UCSD-AML1 (cell line): ENCODE measurements around the gene MALT1.
"Not testable (repeated sequence)": the region's sequence is repeated elsewhere in the genome, so short reads cannot be mapped to it uniquely, and the experiment has no call there.

Source experiments
- DNase-seq: peaks from one replicate; lab custom pipeline; 2025; ENCODE audit not compliant: unreplicated experiment; lab: John Stamatoyannopoulos, UW

Gene MALT1

GRCh38 chr18:58732471-58732870 lies 61.2 kb downstream of the MALT1 start:
- no peak for DNase-seq

- DNase-seq = no peak
Observed at GRCh38 chr18:58733866-58734265, 62.6 kb downstream of the MALT1 start.

- DNase-seq = no peak
Observed at GRCh38 chr18:58738322-58738721, 67.1 kb downstream of the MALT1 start.

- no peak for DNase-seq
Observed at GRCh38 chr18:58745914-58746313, 74.6 kb downstream of the MALT1 start.

GRCh38 chr18:58748899-58749595 lies 77.8 kb downstream of the MALT1 start:
- no peak for DNase-seq

GRCh38 chr18:58753976-58754375 lies 82.7 kb downstream of the MALT1 start:
- DNase-seq = no peak

- peak; percentile 72 for DNase-seq
Observed at GRCh38 chr18:58754544-58755068, 83.3 kb downstream of the MALT1 start.

- no peak for DNase-seq
Observed at GRCh38 chr18:58755304-58756010, 84.2 kb downstream of the MALT1 start.

- no peak for DNase-seq
Observed at GRCh38 chr18:58756148-58756547, 84.9 kb downstream of the MALT1 start.

- no peak for DNase-seq
Observed at GRCh38 chr18:58756596-58757240, 85.5 kb downstream of the MALT1 start.

- DNase-seq = not testable (repeated sequence)
Observed at GRCh38 chr18:58757351-58757750, 86.1 kb downstream of the MALT1 start.

GRCh38 chr18:58758046-58758445 lies 86.8 kb downstream of the MALT1 start:
- DNase-seq = no peak

GRCh38 chr18:58758606-58759005 lies 87.3 kb downstream of the MALT1 start:
- DNase-seq = no peak

- peak; percentile 33 for DNase-seq
Observed at GRCh38 chr18:58761241-58761969, 90.1 kb downstream of the MALT1 start.

GRCh38 chr18:58761970-58762780 lies 90.9 kb downstream of the MALT1 start:
- no peak for DNase-seq

- no peak for DNase-seq
Observed at GRCh38 chr18:58762781-58763171, 91.5 kb downstream of the MALT1 start.

GRCh38 chr18:58766164-58766563 lies 94.9 kb downstream of the MALT1 start:
- no peak for DNase-seq

GRCh38 chr18:58766946-58767345 lies 95.7 kb downstream of the MALT1 start:
- DNase-seq = no peak

- peak; percentile 62 for DNase-seq
Observed at GRCh38 chr18:58768293-58768974, 97.2 kb downstream of the MALT1 start.

- DNase-seq = no peak
Observed at GRCh38 chr18:58769321-58769720, 98.1 kb downstream of the MALT1 start.
